Measurements from ENCODE around the gene TTYH2. TPM values are rescaled to one million over a fixed set of nuclear protein-coding genes. Genes with fewer than 3 reads are reported as not detected.

The TTYH2 gene
- total RNA-seq, 1 donor from 2014 or later, result 2.1 TPM

GRCh38 chr17:74231928-74232907 is 18.8 kb downstream of the TTYH2 start:
- TF ChIP-seq, protein P1, sequence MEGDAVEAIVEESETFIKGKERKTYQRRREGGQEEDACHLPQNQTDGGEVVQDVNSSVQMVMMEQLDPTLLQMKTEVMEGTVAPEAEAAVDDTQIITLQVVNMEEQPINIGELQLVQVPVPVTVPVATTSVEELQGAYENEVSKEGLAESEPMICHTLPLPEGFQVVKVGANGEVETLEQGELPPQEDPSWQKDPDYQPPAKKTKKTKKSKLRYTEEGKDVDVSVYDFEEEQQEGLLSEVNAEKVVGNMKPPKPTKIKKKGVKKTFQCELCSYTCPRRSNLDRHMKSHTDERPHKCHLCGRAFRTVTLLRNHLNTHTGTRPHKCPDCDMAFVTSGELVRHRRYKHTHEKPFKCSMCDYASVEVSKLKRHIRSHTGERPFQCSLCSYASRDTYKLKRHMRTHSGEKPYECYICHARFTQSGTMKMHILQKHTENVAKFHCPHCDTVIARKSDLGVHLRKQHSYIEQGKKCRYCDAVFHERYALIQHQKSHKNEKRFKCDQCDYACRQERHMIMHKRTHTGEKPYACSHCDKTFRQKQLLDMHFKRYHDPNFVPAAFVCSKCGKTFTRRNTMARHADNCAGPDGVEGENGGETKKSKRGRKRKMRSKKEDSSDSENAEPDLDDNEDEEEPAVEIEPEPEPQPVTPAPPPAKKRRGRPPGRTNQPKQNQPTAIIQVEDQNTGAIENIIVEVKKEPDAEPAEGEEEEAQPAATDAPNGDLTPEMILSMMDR (IDR thresholded peaks at IDR 0.05), result no peak
- H3K27ac Mint-ChIP-seq (ENCODE audit: unreplicated experiment), result no peak overlapping the region
- H3K9me3 Mint-ChIP-seq (ENCODE audit: low read depth), result no peaks in the 10 kb centered on the region
- no peaks in the 10 kb centered on the region for H3K36me3 Mint-ChIP-seq (ENCODE audit: low read depth)
- no peak overlapping the region for H3K4me3 Mint-ChIP-seq (ENCODE audit: unreplicated experiment)
- no peak for DNase-seq (ENCODE audit: low spot score)
- no peaks in the 10 kb centered on the region for H3K4me1 Mint-ChIP-seq (ENCODE audit: low read depth)
- H3K27me3 Mint-ChIP-seq (ENCODE audit: low read depth), result peaks cover 2% of the 10 kb centered on the region

GRCh38 chr17:74233937-74234336 is 20.6 kb downstream of the TTYH2 start:
- Mint-ChIP-seq H3K36me3 (ENCODE audit: low read depth) (no peaks in the 10 kb centered on the region), H3K4me1 (ENCODE audit: low read depth) (no peaks in the 10 kb centered on the region), H3K4me3 (ENCODE audit: unreplicated experiment) (no peak overlapping the region), H3K9me3 (ENCODE audit: low read depth) (no peaks in the 10 kb centered on the region), H3K27me3 (ENCODE audit: low read depth) (peaks cover 2% of the 10 kb centered on the region), H3K27ac (ENCODE audit: unreplicated experiment) (no peak overlapping the region)
- TF ChIP-seq, protein P1 (IDR thresholded peaks at IDR 0.05), result no peak
- no peak for DNase-seq (ENCODE audit: low spot score)

DNA sequence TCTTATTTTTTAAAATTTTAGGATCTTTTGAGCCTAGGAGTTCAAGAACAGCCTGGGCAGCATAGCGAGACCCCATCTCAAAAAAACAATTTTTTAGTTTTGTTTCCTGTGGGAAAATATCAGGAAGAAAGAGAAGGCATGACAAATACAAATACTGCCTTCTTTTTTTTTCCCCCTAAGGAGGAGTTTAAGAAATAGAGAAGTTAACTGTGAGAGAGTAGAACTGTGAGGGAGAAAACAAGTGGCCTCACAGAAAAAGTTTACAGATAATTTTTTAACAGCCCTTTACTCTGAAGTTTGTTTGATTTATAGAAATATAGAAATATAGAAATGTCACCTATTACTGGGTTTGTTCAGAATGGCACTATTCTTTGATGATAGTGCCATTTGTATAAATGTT is 21.1 kb downstream of the TTYH2 start:
- H3K9me3 Mint-ChIP-seq (ENCODE audit: low read depth), result no peaks in the 10 kb centered on the region
- H3K27me3 Mint-ChIP-seq (ENCODE audit: low read depth), result peaks cover 2% of the 10 kb centered on the region
- H3K4me1 Mint-ChIP-seq (ENCODE audit: low read depth), result no peaks in the 10 kb centered on the region
- TF ChIP-seq, protein P1 (IDR thresholded peaks at IDR 0.05), result no peak
- no peaks in the 10 kb centered on the region for H3K36me3 Mint-ChIP-seq (ENCODE audit: low read depth)
- H3K27ac Mint-ChIP-seq (ENCODE audit: unreplicated experiment), result no peak overlapping the region
- H3K4me3 Mint-ChIP-seq (ENCODE audit: unreplicated experiment), result no peak overlapping the region
- no peak for DNase-seq (ENCODE audit: low spot score)

- TF ChIP-seq, protein P1 (IDR thresholded peaks at IDR 0.05), result no peak
- no peak overlapping the region for H3K4me3 Mint-ChIP-seq (ENCODE audit: unreplicated experiment)
- H3K27ac Mint-ChIP-seq (ENCODE audit: unreplicated experiment), result no peak overlapping the region
- H3K27me3 Mint-ChIP-seq (ENCODE audit: low read depth), result peaks cover 2% of the 10 kb centered on the region
- DNase-seq (ENCODE audit: low spot score), result no peak
- H3K36me3 Mint-ChIP-seq (ENCODE audit: low read depth), result no peaks in the 10 kb centered on the region
- H3K4me1 Mint-ChIP-seq (ENCODE audit: low read depth), result no peaks in the 10 kb centered on the region
- H3K9me3 Mint-ChIP-seq (ENCODE audit: low read depth), result no peaks in the 10 kb centered on the region
Observed at GRCh38 chr17:74235040-74235581, 21.7 kb downstream of the TTYH2 start.

GRCh38 chr17:74235911-74236371 is 22.6 kb downstream of the TTYH2 start:
- TF ChIP-seq, protein P1 (IDR thresholded peaks at IDR 0.05), result no peak
- Mint-ChIP-seq H3K36me3 (ENCODE audit: low read depth) (no peaks in the 10 kb centered on the region), H3K4me1 (ENCODE audit: low read depth) (peaks cover 6% of the 10 kb centered on the region), H3K27me3 (ENCODE audit: low read depth) (peaks cover 2% of the 10 kb centered on the region), H3K4me3 (ENCODE audit: unreplicated experiment) (no peak overlapping the region), H3K9me3 (ENCODE audit: low read depth) (no peaks in the 10 kb centered on the region), H3K27ac (ENCODE audit: unreplicated experiment) (no peak overlapping the region)
- no peak for DNase-seq (ENCODE audit: low spot score)
